NCI-H2196 treated with DMSO at 0.1 percent for 48 hours (cell line): ENCODE measurements around the gene CDKN2C.

Experiments
- DNase-seq: peaks from one replicate; lab custom pipeline; 2025; ENCODE audit not compliant: unreplicated experiment; lab: John Stamatoyannopoulos, UW

CDKN2C gene

DNA sequence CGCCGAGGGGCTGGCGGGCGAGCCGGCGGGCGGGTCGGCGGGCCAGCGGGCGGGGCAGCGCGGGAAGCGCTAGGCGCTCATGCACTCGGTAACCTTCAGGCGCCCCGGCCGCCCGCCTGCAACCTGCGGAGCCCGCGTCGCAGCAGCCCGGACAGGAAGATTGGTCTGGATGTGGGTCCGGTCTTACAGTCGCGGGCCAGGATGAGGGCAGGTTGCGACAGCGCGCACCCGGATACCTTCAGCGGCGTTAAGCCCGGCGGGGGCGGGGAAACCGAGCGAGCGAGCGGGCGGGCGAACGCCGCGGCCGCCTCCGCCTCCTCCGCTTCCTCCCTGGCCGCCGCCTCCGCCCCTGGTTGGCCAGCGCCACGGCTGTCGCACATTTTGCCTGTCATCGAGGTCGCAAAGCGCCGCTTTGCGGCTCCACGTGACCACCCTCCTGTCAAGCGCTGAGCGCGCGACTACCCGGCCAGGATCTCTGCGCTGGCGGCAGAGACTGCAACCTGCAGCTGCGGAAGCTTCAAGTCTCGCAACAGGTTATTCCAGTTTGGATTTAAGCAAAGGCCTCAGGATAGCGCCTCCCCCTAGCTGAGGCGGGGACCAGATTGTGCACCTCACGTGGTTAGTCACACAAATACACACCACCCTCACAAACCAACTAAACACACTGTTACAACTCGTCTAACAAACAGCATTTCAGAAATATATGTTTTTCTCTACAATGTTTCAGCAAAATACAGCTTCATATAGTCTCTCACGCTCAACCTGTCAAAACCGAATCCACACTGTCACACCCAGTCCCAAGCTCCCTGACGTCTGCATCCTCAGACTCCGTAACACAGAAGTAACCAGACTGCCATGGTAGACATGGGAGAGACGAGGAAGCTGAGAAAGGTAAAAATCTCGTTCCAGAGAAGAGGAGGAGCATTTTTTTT lies 9.9 kb upstream of the CDKN2C start, which contains the start of gene FAF1:
TSS of gene FAF1 (minus strand) at position 355 of the 932 bp plus-strand sequence. CDS start 456 bp downstream, outside the sequence.
- DNase-seq: peak; percentile 98

DNA sequence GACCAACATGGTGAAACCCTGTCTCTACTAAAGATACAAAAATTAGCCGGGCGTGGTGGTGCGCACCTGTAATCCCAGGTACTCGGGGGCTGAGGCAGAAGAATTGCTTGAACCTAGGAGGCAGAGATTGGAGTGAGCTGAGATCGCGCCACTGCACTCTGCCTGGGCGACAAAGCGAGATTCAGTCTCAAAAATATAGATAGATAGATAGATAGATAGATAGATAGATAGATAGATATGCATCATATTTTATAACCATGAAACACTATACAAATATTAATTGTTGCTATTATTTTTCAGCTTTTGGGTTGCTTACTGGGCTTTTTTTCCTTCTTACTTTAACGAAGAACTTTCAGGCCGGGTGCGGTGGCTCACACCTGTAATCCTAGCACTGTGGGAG lies 5.2 kb upstream of the CDKN2C start:
- no peak for DNase-seq

DNA sequence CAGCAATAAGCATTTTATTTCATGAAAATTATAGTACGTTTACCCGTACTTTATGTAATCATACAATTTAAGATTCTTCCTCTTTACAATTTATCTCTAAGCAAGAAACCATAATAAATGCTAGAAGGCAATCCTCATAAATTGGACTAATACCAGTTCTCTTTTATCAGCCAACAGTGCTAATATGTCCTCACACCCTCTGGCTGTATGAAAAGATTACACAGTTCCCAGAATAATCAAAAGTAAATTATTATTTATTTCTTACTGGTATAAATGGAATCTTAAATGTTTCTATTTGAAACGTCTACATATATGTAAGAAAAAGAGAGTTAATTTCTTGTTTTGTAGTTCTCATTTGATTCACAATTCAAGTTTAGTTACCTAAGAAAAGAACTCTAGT lies 3.1 kb upstream of the CDKN2C start:
- no peak for DNase-seq

DNA sequence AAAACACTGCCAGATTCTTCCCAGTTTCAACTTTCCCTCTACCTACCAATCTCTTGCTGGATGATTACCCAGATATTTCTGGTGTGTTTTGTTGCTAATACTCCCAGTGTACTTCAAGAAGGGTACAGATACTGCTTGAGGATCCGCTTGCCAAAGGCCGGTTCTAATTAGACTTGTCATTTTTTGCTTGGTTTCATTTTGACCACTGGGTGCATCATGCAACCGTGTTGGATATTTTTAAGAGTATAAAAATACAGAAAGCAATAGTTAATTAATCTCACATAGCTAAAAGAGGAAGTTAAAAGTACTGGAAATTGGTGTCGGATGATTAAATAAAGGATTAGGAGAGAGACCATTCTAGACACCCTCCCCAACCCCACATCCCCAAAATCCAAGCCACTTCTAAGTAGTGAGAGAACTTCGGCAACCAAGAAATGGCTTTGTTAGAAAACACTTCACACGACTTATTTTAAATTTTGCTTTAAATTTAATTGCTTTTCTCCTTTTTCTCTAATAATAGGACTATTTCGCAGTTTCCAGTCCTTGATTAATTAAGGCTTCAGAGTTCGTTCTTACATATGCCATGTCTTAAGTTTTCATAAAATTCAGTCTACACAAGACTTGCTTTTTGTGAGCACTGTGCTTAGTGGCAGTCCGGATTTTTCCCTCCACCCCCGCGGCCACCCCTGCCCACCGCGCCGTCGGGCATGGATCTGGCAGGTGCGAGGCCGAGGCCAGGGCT lies 2.5 kb upstream of the CDKN2C start:
- DNase-seq: no peak

DNA sequence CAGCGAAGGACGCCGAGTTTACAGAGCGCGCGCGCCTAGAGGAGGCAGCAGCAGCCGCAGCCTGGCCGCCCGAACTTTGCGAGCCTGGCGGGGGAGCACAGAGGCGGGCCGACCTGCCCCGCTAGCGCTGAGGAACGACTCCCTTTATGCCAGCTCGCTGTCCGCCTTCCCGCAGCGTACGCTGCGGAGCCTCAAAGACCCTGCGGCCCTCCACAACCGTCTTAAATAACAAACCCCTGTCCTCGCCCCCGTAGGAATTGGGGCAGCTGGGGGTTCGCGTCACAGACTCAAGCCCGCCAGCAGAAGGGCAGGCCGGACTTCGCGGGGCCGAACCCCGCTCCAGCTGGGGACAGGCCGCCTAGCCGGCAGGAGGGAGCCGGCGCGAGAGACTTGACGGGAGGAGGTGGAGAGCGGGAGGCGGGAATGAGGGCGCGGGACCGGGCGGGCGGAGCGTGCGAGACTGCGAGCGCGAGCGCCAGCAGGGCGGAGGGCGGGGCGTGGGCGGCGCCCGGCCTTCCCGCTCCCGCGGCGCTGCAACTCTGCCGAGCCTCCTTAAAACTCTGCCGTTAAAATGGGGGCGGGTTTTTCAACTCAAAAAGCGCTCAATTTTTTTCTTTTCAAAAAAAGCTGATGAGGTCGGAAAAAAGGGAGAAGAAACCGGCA lies 1.8 kb upstream of the CDKN2C start:
- peak; percentile 89 for DNase-seq

DNA sequence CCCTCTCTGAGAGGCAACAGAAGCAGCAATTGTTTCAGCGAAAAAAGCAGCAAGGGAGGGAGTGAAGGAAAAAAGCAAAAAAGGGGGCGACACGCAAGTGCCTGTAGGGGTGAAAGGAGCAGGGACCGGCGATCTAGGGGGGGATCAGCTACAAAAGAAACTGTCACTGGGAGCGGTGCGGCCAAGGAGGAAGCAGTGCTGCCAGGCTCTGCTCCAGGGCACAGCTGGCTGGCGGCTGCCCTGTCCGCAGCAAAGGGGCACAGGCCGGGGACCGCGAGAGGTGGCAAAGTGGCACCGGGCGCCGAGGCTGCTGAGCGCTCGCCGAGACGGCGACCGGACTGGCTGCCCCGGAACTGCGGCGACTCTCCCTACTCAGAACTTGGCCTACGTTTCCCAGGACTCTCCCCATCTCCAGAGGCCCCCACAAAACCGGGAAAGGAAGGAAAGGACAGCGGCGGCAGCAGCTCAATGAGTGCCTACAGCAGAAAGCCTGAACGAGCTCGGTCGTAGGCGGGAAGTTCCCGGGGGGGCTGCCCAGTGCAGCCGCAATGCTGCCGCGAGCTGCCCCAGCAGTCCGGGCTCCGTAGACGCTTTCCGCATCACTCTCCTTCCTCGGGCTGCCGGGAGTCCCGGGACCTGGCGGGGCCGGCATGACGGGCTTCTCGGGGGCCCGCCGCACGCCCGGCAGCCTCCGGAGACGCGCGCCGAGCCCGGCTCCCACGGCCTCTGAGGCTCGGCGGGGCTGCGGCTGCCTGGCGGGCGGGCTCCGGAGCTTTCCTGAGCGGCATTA lies 1.0 kb upstream of the CDKN2C start:
- DNase-seq: no peak

DNA sequence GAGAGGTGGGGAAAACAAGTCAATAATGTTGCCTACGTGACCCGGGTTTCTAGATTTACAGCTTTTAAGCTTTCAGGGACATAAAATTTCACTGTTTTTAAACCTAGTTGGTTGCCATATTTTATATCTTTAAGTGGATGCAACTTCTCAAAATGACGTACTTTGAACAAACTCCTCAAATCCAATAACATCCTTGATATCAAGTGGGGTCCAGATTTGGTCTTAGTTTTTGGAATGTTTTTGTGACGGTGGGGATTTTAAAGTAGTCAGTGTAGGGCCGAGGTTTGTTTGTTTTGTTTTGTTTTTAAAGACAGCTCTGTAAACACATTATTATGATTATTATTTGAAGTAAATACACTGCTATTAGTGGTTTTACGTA lies 453 bp downstream of the CDKN2C start:
- DNase-seq: no peak

DNA sequence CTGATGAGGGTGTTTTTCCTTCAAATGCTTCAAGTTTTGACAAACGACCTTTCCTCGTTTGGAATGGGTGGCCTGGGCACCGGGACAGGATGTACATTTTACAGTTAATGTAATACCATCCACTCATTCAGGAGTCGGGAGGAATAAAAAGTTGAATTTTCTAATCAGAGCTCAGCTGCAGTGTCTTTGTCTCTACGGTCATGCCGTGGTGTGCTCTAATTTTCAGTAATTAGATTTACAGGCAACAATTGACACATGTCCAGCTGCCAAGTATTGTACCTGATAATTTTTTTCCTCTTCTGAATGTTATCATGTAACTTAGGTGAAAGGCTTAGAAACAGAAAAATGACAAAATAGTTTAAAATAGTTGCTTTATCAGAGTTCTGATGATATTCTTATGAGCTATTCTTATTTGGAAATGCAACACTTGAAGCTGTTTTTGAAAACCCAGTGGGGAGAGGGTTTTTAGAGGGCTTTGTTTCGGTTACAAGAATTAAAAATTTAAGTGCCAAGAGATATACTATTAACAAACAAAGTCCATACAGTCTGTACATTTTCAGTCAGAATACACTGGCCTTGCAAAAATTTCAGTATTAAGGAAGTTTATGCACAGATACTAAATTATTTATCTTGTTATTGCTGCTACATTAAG lies 1.0 kb downstream of the CDKN2C start:
- DNase-seq: no peak

DNA sequence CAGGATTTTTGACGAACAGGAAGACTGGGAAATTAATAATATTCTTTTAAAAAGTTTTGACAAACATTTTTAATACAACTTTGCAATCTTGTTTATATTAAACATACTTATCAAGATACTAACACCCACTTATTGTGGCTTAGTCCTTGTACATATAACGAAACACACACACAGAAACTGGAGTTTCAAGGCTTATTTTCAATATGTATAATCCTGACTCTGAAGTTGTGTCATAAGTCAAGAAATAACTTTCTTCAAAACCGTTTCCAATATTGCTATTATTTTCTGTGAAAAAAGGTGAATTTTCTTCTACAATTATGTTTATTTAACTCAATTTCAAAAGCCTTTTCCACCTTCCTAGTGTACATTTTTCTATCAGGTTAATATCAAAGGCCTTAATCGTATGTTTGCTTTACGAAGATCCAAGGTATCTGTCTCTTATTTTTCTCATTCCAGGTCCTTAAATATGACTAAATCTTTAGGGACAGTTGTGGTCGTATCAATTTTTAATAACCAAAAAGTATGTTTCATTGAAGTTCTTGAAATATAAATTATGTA lies 1.8 kb downstream of the CDKN2C start:
- no peak for DNase-seq

DNA sequence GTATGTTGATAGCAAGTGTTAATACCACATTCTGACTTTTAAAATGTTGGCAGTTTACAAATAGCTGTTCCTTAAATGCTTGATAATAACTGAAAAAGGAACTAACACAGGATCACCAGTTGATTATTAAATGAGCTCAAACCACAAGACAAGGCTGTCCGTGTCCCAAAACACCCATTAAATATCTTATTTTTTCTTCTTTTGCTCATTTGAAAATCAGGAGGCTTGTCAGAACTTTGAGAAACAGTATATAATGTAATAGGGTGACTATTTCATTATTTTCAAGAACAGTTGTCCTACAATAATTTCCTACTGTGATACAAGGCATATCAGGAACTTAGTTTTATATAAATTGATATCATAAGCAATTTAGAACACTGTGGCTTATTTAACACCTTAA lies 2.7 kb downstream of the CDKN2C start:
- DNase-seq: no peak

DNA sequence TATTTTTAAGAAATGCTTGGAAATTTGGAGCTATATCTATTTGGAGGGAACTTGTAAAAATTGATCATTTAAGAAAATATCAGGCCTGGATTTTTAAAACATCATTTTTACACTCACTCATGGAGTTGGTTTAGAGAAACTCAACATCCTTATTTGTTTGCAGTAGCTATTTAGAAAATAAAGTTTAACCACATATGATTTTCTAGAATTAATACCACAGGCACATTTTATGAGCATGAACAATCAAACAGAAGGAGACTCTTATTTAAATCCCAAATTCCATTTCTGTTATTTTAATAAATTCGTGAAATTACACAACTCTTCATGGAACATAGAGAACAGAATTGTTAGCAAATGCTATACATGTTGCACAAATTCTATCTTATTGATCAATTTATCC lies 3.2 kb downstream of the CDKN2C start:
- no peak for DNase-seq

DNA sequence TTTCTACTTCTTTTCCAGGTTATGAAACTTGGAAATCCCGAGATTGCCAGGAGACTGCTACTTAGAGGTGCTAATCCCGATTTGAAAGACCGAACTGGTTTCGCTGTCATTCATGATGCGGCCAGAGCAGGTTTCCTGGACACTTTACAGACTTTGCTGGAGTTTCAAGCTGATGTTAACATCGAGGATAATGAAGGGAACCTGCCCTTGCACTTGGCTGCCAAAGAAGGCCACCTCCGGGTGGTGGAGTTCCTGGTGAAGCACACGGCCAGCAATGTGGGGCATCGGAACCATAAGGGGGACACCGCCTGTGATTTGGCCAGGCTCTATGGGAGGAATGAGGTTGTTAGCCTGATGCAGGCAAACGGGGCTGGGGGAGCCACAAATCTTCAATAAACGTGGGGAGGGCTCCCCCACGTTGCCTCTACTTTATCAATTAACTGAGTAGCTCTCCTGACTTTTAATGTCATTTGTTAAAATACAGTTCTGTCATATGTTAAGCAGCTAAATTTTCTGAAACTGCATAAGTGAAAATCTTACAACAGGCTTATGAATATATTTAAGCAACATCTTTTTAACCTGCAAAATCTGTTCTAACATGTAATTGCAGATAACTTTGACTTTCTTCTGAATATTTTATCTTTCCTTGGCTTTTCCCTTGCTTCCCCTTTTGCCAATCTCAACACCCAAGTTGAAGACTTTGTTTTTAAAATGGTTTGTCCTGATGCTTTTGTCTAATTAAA lies 4.0 kb downstream of the CDKN2C start:
- DNase-seq: no peak

DNA sequence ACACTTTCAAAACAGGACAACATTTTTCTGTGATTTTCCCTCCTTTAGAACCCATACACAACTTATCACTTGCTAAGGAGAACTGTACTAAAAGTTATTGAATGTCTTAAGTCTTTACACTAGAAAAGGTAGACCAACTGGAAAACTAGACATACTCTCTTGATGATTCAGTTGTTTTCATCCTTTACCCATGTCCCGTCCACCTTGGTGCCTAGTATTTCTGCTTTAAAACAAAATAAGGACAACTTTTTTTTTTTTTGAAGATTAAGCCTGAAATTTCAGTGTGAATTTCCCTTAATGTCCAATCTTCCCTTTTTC lies 4.5 kb downstream of the CDKN2C start:
- no peak for DNase-seq

DNA sequence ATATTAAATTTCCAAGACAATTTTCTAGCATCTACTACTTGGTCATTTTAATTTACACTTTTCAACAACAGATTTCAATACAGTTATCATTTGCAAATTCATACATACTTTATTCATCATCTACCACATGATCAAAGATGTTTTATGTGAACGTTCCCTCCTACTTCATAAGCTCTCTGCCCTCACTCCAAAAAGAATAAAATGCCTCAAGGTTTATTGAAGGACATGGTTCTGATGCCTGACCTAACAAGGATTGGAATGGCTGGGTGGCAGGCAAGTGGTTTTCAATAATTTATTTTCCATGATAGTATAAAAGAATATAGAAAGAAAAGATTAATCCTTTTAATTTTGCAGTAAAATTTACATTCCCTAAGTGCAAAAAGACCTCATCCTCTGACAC lies 5.4 kb downstream of the CDKN2C start:
- DNase-seq: no peak

DNA sequence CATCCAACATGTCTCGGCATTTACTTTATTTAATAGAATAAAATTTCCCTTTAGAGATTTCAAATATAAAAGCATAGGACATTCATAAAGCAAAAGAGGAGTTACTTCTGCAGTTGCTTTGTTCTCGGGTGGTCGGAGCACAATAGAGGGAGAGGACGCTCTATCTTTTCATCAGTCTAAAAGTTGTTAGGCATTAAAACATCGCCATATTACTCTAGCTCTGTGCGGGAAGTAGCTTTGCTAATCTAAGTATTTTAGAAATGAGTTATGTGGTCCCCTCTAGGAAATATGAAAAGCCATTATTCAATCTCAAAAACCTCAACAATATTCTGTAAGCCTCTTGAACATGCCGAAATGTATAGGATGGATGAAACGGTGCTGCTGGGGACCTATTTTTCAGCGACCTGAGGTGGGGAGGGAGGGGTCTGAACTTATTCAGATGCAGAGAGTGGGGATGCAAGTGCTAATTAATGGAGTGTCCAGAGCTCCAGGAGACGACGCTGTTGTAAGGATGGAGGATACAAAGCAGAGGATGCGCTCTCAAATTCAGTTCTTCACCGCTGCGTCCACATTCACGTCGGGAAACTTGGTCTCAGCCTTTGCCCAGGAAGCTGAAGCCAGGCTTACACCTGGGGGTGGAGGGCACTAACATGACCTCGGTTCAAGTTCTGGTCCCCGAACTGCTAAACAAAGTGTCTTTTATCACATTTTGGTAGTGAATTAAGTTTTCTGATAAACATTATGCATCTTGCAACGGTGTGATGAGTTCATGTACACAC lies 6.3 kb downstream of the CDKN2C start:
- no peak for DNase-seq

DNA sequence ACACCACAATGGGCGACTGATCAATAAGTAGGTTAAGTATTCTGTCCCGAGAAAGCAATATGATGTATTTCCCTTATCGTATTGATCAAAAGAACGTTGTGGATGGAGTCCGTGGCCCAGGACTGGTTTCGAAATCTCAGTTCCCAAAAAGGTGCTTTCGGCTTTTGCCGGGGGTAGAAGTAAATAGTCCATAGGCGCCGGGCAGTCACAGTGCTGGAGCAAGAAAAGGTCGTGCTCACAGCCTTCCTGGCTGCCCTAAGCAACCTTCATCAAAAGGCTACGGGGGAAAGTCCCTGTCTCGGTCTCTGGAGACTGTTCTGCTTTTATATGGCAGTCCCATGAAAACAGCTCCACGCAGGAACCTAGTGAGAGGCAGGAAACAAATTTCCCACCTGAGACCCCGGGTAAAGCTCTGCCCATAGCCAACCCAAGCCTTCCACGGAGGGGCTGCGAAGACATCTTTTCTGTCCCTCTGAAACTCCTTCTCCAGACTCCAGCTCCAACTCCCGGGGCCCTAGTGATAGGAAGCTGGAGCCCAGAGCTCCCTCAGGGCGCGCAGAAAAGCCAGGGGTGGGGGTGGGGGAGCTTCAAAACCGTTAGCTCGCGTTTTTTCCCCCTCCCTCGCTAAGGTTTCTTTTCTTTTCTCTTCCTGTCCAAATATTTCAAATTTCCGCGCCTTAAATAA lies 7.0 kb downstream of the CDKN2C start:
- DNase-seq: peak; percentile 59

DNA sequence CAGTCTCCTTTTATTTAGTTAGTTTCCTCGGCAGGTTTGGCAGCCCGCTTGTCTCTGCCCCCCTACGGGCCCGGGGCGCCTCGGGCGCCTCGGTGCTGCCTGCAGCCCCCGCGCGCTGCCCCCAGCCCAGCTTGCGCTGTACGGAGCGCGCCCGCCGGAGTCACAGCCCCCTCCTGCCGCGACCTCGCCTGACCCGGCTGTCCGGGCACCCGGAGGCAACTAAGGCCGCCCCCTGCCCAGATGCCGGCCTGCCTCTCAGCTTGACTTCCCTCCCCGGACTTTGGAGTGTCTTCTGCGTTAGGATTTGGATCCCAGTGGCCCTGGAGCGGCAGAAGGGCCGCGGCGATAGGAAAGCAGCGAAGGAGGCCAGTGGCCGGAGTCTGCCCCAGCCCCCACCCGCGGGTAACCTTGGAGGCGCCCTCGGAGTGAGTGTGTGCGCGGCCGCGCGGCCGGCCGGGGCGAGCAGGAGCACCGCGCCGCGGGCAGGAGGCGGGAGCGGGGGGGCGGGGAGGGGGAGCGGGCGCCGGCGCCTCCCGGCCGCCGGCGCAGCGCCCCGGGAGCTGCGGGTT lies 7.6 kb downstream of the CDKN2C start:
- no peak for DNase-seq
